ENCODE results near the gene PDSS1. TPM values are rescaled to one million over a fixed set of nuclear protein-coding genes. Genes with fewer than 3 reads are reported as not detected.

The PDSS1 gene
- polyA plus RNA-seq, 3 donors: 12.1 to 13.1 (median 12.6) TPM

GRCh38 chr10:26779176-26779860 is 81.8 kb downstream of the PDSS1 start:
- WGBS (ENCODE audit: insufficient coverage): 92% methylated on average over 2 of the region's 4 CpGs
- H4K20me1 ChIP-seq (ENCODE audit: insufficient read depth, low read length): peaks cover 100% of the 10 kb centered on the region
- H3K4me1 ChIP-seq (ENCODE audit: control insufficient read depth in 1 of 2, insufficient read depth in 2 of 2, low read length in 2 of 2): peaks cover 20 to 21% of the 10 kb centered on the region in 2 donors
- Mint-ChIP-seq H3K4me3 (no peak overlapping the region), H3K27me3 (ENCODE audit: low read depth in 3 of 3) (no peaks in the 10 kb centered on the region), H3K36me3 (peaks cover 17% of the 10 kb centered on the region in 2 donors), H3K4me1 (peaks cover 48% of the 10 kb centered on the region), H3K27ac (peak overlapping the region in 4 of 7 donors; percentile 6 to 33 (median 21)), H3K9me3 (no peaks in the 10 kb centered on the region)
- H3K4me2 ChIP-seq (replicated peaks; ENCODE audit: extremely low read depth, low read length, poor library complexity, severe bottlenecking): no peak overlapping the region
- H3K79me2 ChIP-seq (ENCODE audit: insufficient read depth, low read length): peaks cover 98% of the 10 kb centered on the region
- peaks cover 4 to 17% of the 10 kb centered on the region in 2 donors for H3K36me3 ChIP-seq (replicated peaks in 1 of 2; ENCODE audit: control insufficient read depth in 1 of 2, insufficient read depth in 2 of 2, low read length in 2 of 2)
- H3K4me3 ChIP-seq (replicated peaks in 1 of 3; ENCODE audit: low read depth in 2 of 3, low read length in 3 of 3): no peak overlapping the region
- intact Hi-C loops (cut with micrococcal nuclease): no loop called here
- H2AFZ ChIP-seq (ENCODE audit: insufficient read depth, low read depth, low read length, poor library complexity, severe bottlenecking): no peak overlapping the region
- no peak for TF ChIP-seq CTCF (IDR thresholded peaks at IDR 0.05)
- DNase-seq: peak; percentile 10 to 45 (median 39)
- H3K9ac ChIP-seq (ENCODE audit: insufficient read depth, low read length, poor library complexity, severe bottlenecking): no peak overlapping the region
- H3K9me3 ChIP-seq (replicated peaks in 1 of 2; ENCODE audit: control insufficient read depth in 1 of 2, insufficient read depth in 1 of 2, low read length in 2 of 2): no peaks in the 10 kb centered on the region
- peak overlapping the region in 1 of 2 donors; percentile 62 for H3K27ac ChIP-seq (ENCODE audit: low read depth in 1 of 2, low read length in 2 of 2)
- no peaks in the 10 kb centered on the region for H3K27me3 ChIP-seq (ENCODE audit: control insufficient read depth in 2 of 2, insufficient read depth in 2 of 2, low read length in 2 of 2)

GRCh38 chr10:26780106-26780792 is 82.7 kb downstream of the PDSS1 start:
- H3K27me3 Mint-ChIP-seq (ENCODE audit: low read depth in 3 of 3): no peaks in the 10 kb centered on the region
- no peak for DNase-seq
- no peaks in the 10 kb centered on the region for H3K9me3 Mint-ChIP-seq
- H3K4me2 ChIP-seq (replicated peaks; ENCODE audit: extremely low read depth, low read length, poor library complexity, severe bottlenecking): no peak overlapping the region
- intact Hi-C loops (cut with micrococcal nuclease): no loop called here
- H3K4me3 Mint-ChIP-seq: no peak overlapping the region
- H3K4me1 Mint-ChIP-seq: peaks cover 48% of the 10 kb centered on the region
- no peak overlapping the region for H3K9ac ChIP-seq (ENCODE audit: insufficient read depth, low read length, poor library complexity, severe bottlenecking)
- H3K9me3 ChIP-seq (replicated peaks in 1 of 2; ENCODE audit: control insufficient read depth in 1 of 2, insufficient read depth in 1 of 2, low read length in 2 of 2): no peaks in the 10 kb centered on the region
- no peaks in the 10 kb centered on the region for H3K27me3 ChIP-seq (ENCODE audit: control insufficient read depth in 2 of 2, insufficient read depth in 2 of 2, low read length in 2 of 2)
- peaks cover 99% of the 10 kb centered on the region for H3K79me2 ChIP-seq (ENCODE audit: insufficient read depth, low read length)
- H4K20me1 ChIP-seq (ENCODE audit: insufficient read depth, low read length): peaks cover 100% of the 10 kb centered on the region
- TF ChIP-seq CTCF (IDR thresholded peaks at IDR 0.05): no peak
- H3K36me3 ChIP-seq (replicated peaks in 1 of 2; ENCODE audit: control insufficient read depth in 1 of 2, insufficient read depth in 2 of 2, low read length in 2 of 2): peaks cover 4 to 26% of the 10 kb centered on the region in 2 donors
- peaks cover 14 to 19% of the 10 kb centered on the region in 2 donors for H3K36me3 Mint-ChIP-seq
- H3K4me3 ChIP-seq (replicated peaks in 1 of 3; ENCODE audit: low read depth in 2 of 3, low read length in 3 of 3): no peak overlapping the region
- peaks cover 20 to 21% of the 10 kb centered on the region in 2 donors for H3K4me1 ChIP-seq (ENCODE audit: control insufficient read depth in 1 of 2, insufficient read depth in 2 of 2, low read length in 2 of 2)
- peak overlapping the region in 1 of 2 donors; percentile 68 for H3K27ac ChIP-seq (ENCODE audit: low read depth in 1 of 2, low read length in 2 of 2)
- 96% methylated on average over 4 of the region's 8 CpGs for WGBS (ENCODE audit: insufficient coverage)
- no peak overlapping the region for H2AFZ ChIP-seq (ENCODE audit: insufficient read depth, low read depth, low read length, poor library complexity, severe bottlenecking)
- H3K27ac Mint-ChIP-seq: peak overlapping the region in 2 of 7 donors; percentile 80 to 85

Data from CD14-positive monocyte (primary cell).